H1 (cell line): Measurements from ENCODE around the gene MUC22. TPM values are rescaled to one million over a fixed set of nuclear protein-coding genes. Genes with fewer than 3 reads are reported as not detected.

ENCODE experiments used
- CTCF ChIA-PET: fragments of 300-600 bp; sonication (Branson Sonifier 250); formaldehyde crosslinking; loops from one replicate; lab custom pipeline; 2021; ENCODE audit not compliant: partially characterized antibody; lab: Charles Lee
- POLR2A ChIA-PET: fragments of 300-600 bp; sonication (Branson Sonifier 250); formaldehyde crosslinking; loops from one replicate; lab custom pipeline; 2021; ENCODE audit warnings: inconsistent platforms; ENCODE audit not compliant: partially characterized antibody; lab: Charles Lee
- DNase-seq, 2 experiments: peaks; one replicate each; pipeline versions ENCODE4 v3.0.0 to v3.0.0-alpha.2; 2010 to 2022; ENCODE audit warnings: low spot score in 2 of 2, low read depth in 1 of 2, mixed read lengths in 1 of 2
- FAIRE-seq: peaks from 2 replicates; lab custom pipeline; 2011; peaks lifted over from hg19 to GRCh38; lab: Jason Lieb, UNC
- H2AFZ ChIP-seq: 2 replicates; pipeline ENCODE4 v1.8.1; 2012; ENCODE audit warnings: low read length, inconsistent platforms
- H2AK5ac ChIP-seq: 2 replicates; pipeline ENCODE4 v1.6.1; 2013; ENCODE audit warnings: low read depth, low read length
- H2BK120ac ChIP-seq: replicated peaks from 2 replicates; pipeline ENCODE3; 2013; ENCODE audit warnings: low read depth, low read length, inconsistent platforms
- H2BK12ac ChIP-seq: 2 replicates; pipeline ENCODE4 v1.6.1; 2013; ENCODE audit warnings: low read depth, low read length
- H2BK15ac ChIP-seq: 2 replicates; pipeline ENCODE4 v1.6.1; 2013; ENCODE audit warnings: low read length
- H2BK20ac ChIP-seq: 2 replicates; pipeline ENCODE4 v1.6.1; 2013; ENCODE audit warnings: low read length
- H2BK5ac ChIP-seq: 2 replicates; pipeline ENCODE4 v1.6.1; 2013; ENCODE audit warnings: low read depth, low read length
- H3K14ac ChIP-seq: 2 replicates; pipeline ENCODE4 v1.6.1; 2013; ENCODE audit warnings: inconsistent platforms; ENCODE audit not compliant: insufficient read length
- H3K18ac ChIP-seq: 2 replicates; pipeline ENCODE4 v1.6.1; 2013; ENCODE audit warnings: low read length; ENCODE audit errors: extremely low read depth
- H3K23ac ChIP-seq: 2 replicates; pipeline ENCODE4 v1.6.1; 2013; ENCODE audit warnings: inconsistent platforms; ENCODE audit not compliant: insufficient read length
- H3K23me2 ChIP-seq: 2 replicates; pipeline ENCODE4 v1.6.1; 2013; ENCODE audit warnings: low read depth, low read length
- H3K27ac ChIP-seq: 2 replicates; pipeline ENCODE4 v1.6.1; 2011; ENCODE audit warnings: low read depth, low read length, inconsistent platforms
- H3K27me3 ChIP-seq, 4 experiments: replicated peaks in 1 of 4; 1 replicate in 1 of 4; 2 replicates in 3 of 4; pipeline versions ENCODE4 v1.6.1 to v1.8.1; 2011 to 2013; ENCODE audit warnings: low read length in 3 of 4, mild to moderate bottlenecking in 3 of 4, inconsistent platforms in 2 of 4, mixed read lengths in 2 of 4, moderate library complexity in 1 of 4; ENCODE audit not compliant: control insufficient read depth in 3 of 4, insufficient read depth in 3 of 4; ENCODE audit errors: extremely low read depth in 1 of 4
- H3K36me3 ChIP-seq, 4 experiments: 2 replicates each; pipeline versions ENCODE4 v1.6.1 to v1.8.1; 2011 to 2013; ENCODE audit warnings: mild to moderate bottlenecking in 4 of 4, low read length in 3 of 4, moderate library complexity in 2 of 4, control low read depth in 1 of 4, inconsistent platforms in 1 of 4; ENCODE audit not compliant: insufficient read depth in 4 of 4, control insufficient read depth in 2 of 4
- H3K4ac ChIP-seq: replicated peaks from 2 replicates; pipeline ENCODE3; 2013; ENCODE audit warnings: low read length, low read depth, mixed read lengths, inconsistent platforms; ENCODE audit not compliant: insufficient read length
- H3K4me1 ChIP-seq, 4 experiments: replicated peaks in 1 of 4; 1 replicate in 1 of 4; 2 replicates in 3 of 4; pipeline versions ENCODE4 v1.6.1 to v1.8.1; 2011 to 2013; ENCODE audit warnings: low read length in 3 of 4, inconsistent platforms in 2 of 4, mixed read lengths in 1 of 4; ENCODE audit not compliant: insufficient read depth in 4 of 4, control insufficient read depth in 3 of 4
- H3K4me2 ChIP-seq, 2 experiments: 2 replicates each; pipeline versions ENCODE4 v1.6.1 to v1.8.1; 2011 to 2013; ENCODE audit warnings: low read depth in 2 of 2, low read length in 2 of 2, control low read depth in 1 of 2, inconsistent platforms in 1 of 2, mild to moderate bottlenecking in 1 of 2; ENCODE audit not compliant: insufficient read depth in 1 of 2
- H3K4me3 ChIP-seq, 4 experiments: fragments of 200-600, 300-600 bp in 1 of 4; sonication (generic), shearing (Covaris generic), sonication (Bioruptor Twin) in 1 of 4; 2 replicates each; pipeline versions ENCODE4 v1.5.1 to v1.8.1; 2011 to 2016; ENCODE audit warnings: low read length in 4 of 4, low read depth in 3 of 4, control low read depth in 2 of 4, inconsistent platforms in 2 of 4, mild to moderate bottlenecking in 2 of 4, mixed read lengths in 1 of 4, moderate library complexity in 1 of 4; ENCODE audit not compliant: insufficient read depth in 2 of 4; ENCODE audit errors: extremely low read depth in 1 of 4
- H3K56ac ChIP-seq: replicated peaks from 2 replicates; pipeline ENCODE3; 2013; ENCODE audit warnings: low read depth, mild to moderate bottlenecking, mixed read lengths, low read length, inconsistent platforms; ENCODE audit not compliant: insufficient read length
- H3K79me1 ChIP-seq: 2 replicates; pipeline ENCODE4 v1.6.1; 2013; ENCODE audit warnings: low read depth, low read length, control low read depth
- H3K79me2 ChIP-seq, 2 experiments: 2 replicates each; pipeline versions ENCODE4 v1.6.1 to v1.8.1; 2012 to 2013; ENCODE audit warnings: low read length in 2 of 2, mild to moderate bottlenecking in 2 of 2, inconsistent platforms in 1 of 2; ENCODE audit not compliant: insufficient read depth in 2 of 2, control insufficient read depth in 1 of 2
- H3K9ac ChIP-seq, 4 experiments: replicated peaks in 1 of 4; 1 replicate in 1 of 4; 2 replicates in 3 of 4; pipeline versions ENCODE4 v1.6.1 to v1.8.1; 2011 to 2013; ENCODE audit warnings: low read depth in 3 of 4, low read length in 3 of 4, control low read depth in 2 of 4, mild to moderate bottlenecking in 2 of 4, moderate library complexity in 2 of 4, inconsistent platforms in 1 of 4; ENCODE audit errors: extremely low read depth in 1 of 4
- H3K9me3 ChIP-seq, 2 experiments: 2 replicates each; pipeline versions ENCODE4 v1.6.1 to v1.8.1; 2012 to 2013; ENCODE audit warnings: mild to moderate bottlenecking in 2 of 2, moderate library complexity in 2 of 2, control low read depth in 1 of 2, inconsistent platforms in 1 of 2, low read depth in 1 of 2, low read length in 1 of 2, mixed read lengths in 1 of 2; ENCODE audit not compliant: insufficient read depth in 2 of 2
- H4K20me1 ChIP-seq, 2 experiments: replicated peaks in 1 of 2; 2 replicates each; pipeline versions ENCODE3 to v1.8.1; 2011 to 2013; ENCODE audit warnings: inconsistent platforms in 2 of 2, low read length in 2 of 2, mild to moderate bottlenecking in 1 of 2; ENCODE audit not compliant: insufficient read depth in 2 of 2, control insufficient read depth in 1 of 2
- H4K5ac ChIP-seq: 2 replicates; pipeline ENCODE4 v1.6.1; 2013; ENCODE audit warnings: low read length, low read depth, mixed read lengths, inconsistent platforms; ENCODE audit not compliant: insufficient read length
- H4K8ac ChIP-seq: 2 replicates; pipeline ENCODE4 v1.8.0; 2013; ENCODE audit warnings: mild to moderate bottlenecking, moderate library complexity, low read length, inconsistent platforms; ENCODE audit not compliant: insufficient read depth; ENCODE audit errors: extremely low read depth
- H4K91ac ChIP-seq: replicated peaks from 2 replicates; pipeline ENCODE3; 2013; ENCODE audit warnings: low read length, mixed read lengths, inconsistent platforms; ENCODE audit not compliant: insufficient read length
- ASH2L ChIP-seq: fragments of 200-600, 300-600 bp; sonication (generic); IDR thresholded peaks from one replicate; pipeline ENCODE4 v1.7.1; 2017; ENCODE audit warnings: low read length
- CTBP2 ChIP-seq: IDR thresholded peaks from 2 replicates; pipeline ENCODE4 v1.7.0; 2011; ENCODE audit warnings: borderline replicate concordance, mild to moderate bottlenecking, moderate library complexity, mixed read lengths, low read length; ENCODE audit not compliant: insufficient read depth, insufficient read length
- EZH2 ChIP-seq: fragments of 200-600 bp; sonication (generic); IDR thresholded peaks from 2 replicates; pipeline ENCODE4 v1.7.1; 2012; ENCODE audit warnings: low read depth, mild to moderate bottlenecking, moderate library complexity, low read length, inconsistent platforms; ENCODE audit not compliant: severe bottlenecking
- NANOG ChIP-seq: IDR thresholded peaks from 2 replicates; pipeline ENCODE4 v1.6.1; 2011; ENCODE audit warnings: low read length, low read depth, mild to moderate bottlenecking, inconsistent platforms; ENCODE audit not compliant: insufficient read depth, poor library complexity, severe bottlenecking
- SAP30 ChIP-seq: fragments of 300-600 bp; sonication (generic); IDR thresholded peaks from 2 replicates; pipeline ENCODE4 v1.7.1; 2012; ENCODE audit warnings: low read length, moderate library complexity, mild to moderate bottlenecking, inconsistent platforms; ENCODE audit not compliant: insufficient read depth, insufficient replicate concordance
- SIN3A ChIP-seq, 2 experiments: IDR thresholded peaks in 1 of 2; conservative IDR thresholded peaks in 1 of 2; 2 replicates each; pipeline ENCODE4 v1.6.1; 2011 to 2012; ENCODE audit warnings: low read length in 2 of 2, improper control_type of control experiment in 1 of 2, low read depth in 1 of 2, mild to moderate bottlenecking in 1 of 2
- WGBS, 2 experiments: shearing (Covaris generic) in 1 of 2; methylation state at CpG; one replicate each; pipeline versions ENCODE4 v1.1.6 to v1.1.7; 2013 to 2015; ENCODE audit warnings: low lambda C conversion rate in 2 of 2, mixed read lengths in 2 of 2, inconsistent platforms in 1 of 2, low coverage in 1 of 2, missing lambda C conversion rate in 1 of 2; ENCODE audit not compliant: insufficient replicate concordance in 2 of 2, insufficient coverage in 1 of 2, insufficient read length in 1 of 2; ENCODE audit errors: extremely low coverage in 1 of 2, missing lambda C conversion rate in 1 of 2; 5-methylcytosine and 5-hydroxymethylcytosine counted together
- polyA plus RNA-seq, 7 experiments: library from polyadenylated mRNA; depleted of rRNA in 3 of 7; stranded (reverse) in 5 of 7; unstranded in 2 of 7; fragments of >200 nt in 5 of 7; fragments of 200-250 nt in 2 of 7; gene quantifications; 1 replicate in 5 of 7; 2 replicates in 1 of 7; 4 replicates in 1 of 7; pipeline versions ENCODE4 v1.2.1 to v1.2.3, GENCODE V29; 2011 to 2013; ENCODE audit warnings: missing spikeins in 2 of 7, mixed read lengths in 2 of 7
- total RNA-seq: library from RNA; stranded (reverse); fragmentation: NEBNext Ultra II Directional; extraction: Animal tissue kit (Norgen Biotek cat#: 25700); gene quantifications from 2 replicates; pipeline ENCODE4 v1.2.1, GENCODE V29; 2021
- TF ChIP-seq, protein P1 (sequence below), 3 experiments: IDR thresholded peaks; 1 replicate in 2 of 3; 2 replicates in 1 of 3; pipeline versions ENCODE4 v1.5.1 to v1.6.1; 2011; ENCODE audit warnings: low read length in 3 of 3, mild to moderate bottlenecking in 3 of 3, inconsistent platforms in 2 of 3, low read depth in 1 of 3, moderate library complexity in 1 of 3; ENCODE audit not compliant: insufficient read depth in 1 of 3; ENCODE audit errors: control extremely low read depth in 1 of 3
- TF ChIP-seq, protein P2 (sequence below): IDR thresholded peaks from 2 replicates; pipeline ENCODE4 v1.6.1; 2012; ENCODE audit warnings: low read length, inconsistent platforms

Gene MUC22
- total and polyA plus RNA-seq, 2 of the 8 experiments (the other 6 are each of a cell fraction or from before 2014, with no cell fraction given): 0.02 TPM; not detected in 1

DNA sequence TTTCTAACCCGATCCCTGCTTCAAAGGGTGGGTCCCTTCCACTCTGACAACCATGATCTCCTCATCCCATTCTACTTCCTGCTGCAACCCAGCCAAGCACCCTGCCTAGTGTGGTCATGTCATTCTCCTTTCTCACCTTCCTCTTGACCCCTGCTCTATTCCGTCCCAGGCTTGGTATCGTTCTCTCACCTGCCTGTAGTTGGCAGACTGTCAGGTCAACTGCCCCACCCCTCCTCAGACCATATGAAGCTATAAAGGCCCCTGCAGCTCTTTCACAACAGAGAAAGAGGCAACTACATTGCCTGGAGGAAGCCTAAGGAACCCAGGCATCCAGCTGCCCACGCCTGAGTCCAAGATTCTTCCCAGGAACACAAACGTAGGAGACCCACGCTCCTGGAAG, 26.8 kb upstream of the MUC22 start, which contains the start of gene MUC21:
Gene MUC21, plus strand, starts transcription at position 280 of the 400 bp plus-strand sequence. CDS start 241 bp downstream, outside the sequence.
- Histone ChIP-seq H3K36me3 (no peaks in the 10 kb centered on the region), H3K79me1 (no peaks in the 10 kb centered on the region), H3K9ac (no peak within 1 kb of the TSS), H2BK5ac (no peak within 1 kb of the TSS), H2BK15ac (peak within 1 kb of the TSS; percentile 76; the same call in 1 of the 2 replicates), H2BK120ac (no peak within 1 kb of the TSS), H3K27ac (no peak within 1 kb of the TSS), H3K79me2 (no peaks in the 10 kb centered on the region), H4K20me1 (no peaks in the 10 kb centered on the region), H3K23ac (no peak within 1 kb of the TSS), H3K4me1 (peaks cover 0 to 2% (median 0%) of the 10 kb centered on the region in 4 experiments; a peak in 1 of 7 replicates), H2BK20ac (no peak within 1 kb of the TSS), H3K18ac (no peak within 1 kb of the TSS), H3K4me2 (peak within 1 kb of the TSS in 1 of 2 experiments; percentile 58; a peak in 1 of 4 replicates), H2BK12ac (no peak within 1 kb of the TSS), H3K14ac (no peak within 1 kb of the TSS), H4K8ac (no peak within 1 kb of the TSS), H2AFZ (peak within 1 kb of the TSS; percentile 99), H2AK5ac (no peak within 1 kb of the TSS), H3K56ac (no peak within 1 kb of the TSS), H3K4ac (no peak within 1 kb of the TSS), H3K4me3 (no peak within 1 kb of the TSS), H3K23me2 (no peaks in the 10 kb centered on the region), H4K5ac (no peak within 1 kb of the TSS), H3K27me3 (no peaks in the 10 kb centered on the region), H4K91ac (peak within 1 kb of the TSS; percentile 20), H3K9me3 (no peaks in the 10 kb centered on the region)
- CTCF ChIA-PET: interaction anchor here (0.5 to 1.8 kb wide), 9 partner anchors 11 to 103 kb away, joined by 3 to 6 read pairs (median 3); no protein-coding TSS in a partner anchor
- WGBS, 2 experiments: 77% methylated on average over 6 of the region's 6 CpGs; no CpG with 5 or more reads in 1 of the 2 experiments
- DNase-seq: no peak
- POLR2A ChIA-PET: interaction anchor here (0.6 kb wide), 1 partner anchor 162 kb away, joined by 3 read pairs; no protein-coding TSS in a partner anchor
- no peak for FAIRE-seq
- no peak for TF ChIP-seq SAP30
- TF ChIP-seq ASH2L: no peak
- no peak for TF ChIP-seq CTBP2
- TF ChIP-seq SIN3A (conservative IDR thresholded peaks at IDR 0.05 in 1 of 2, IDR thresholded peaks at IDR 0.05 in 1 of 2; ENCODE audit: low read depth in 1 of 2, low read length in 2 of 2): no peak
- no peak for TF ChIP-seq NANOG
- TF ChIP-seq, protein P1, sequence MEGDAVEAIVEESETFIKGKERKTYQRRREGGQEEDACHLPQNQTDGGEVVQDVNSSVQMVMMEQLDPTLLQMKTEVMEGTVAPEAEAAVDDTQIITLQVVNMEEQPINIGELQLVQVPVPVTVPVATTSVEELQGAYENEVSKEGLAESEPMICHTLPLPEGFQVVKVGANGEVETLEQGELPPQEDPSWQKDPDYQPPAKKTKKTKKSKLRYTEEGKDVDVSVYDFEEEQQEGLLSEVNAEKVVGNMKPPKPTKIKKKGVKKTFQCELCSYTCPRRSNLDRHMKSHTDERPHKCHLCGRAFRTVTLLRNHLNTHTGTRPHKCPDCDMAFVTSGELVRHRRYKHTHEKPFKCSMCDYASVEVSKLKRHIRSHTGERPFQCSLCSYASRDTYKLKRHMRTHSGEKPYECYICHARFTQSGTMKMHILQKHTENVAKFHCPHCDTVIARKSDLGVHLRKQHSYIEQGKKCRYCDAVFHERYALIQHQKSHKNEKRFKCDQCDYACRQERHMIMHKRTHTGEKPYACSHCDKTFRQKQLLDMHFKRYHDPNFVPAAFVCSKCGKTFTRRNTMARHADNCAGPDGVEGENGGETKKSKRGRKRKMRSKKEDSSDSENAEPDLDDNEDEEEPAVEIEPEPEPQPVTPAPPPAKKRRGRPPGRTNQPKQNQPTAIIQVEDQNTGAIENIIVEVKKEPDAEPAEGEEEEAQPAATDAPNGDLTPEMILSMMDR (IDR thresholded peaks at IDR 0.05; ENCODE audit: control extremely low read depth in 1 of 3, insufficient read depth in 1 of 3, low read depth in 1 of 3, low read length in 3 of 3): no peak
- TF ChIP-seq, protein P2, sequence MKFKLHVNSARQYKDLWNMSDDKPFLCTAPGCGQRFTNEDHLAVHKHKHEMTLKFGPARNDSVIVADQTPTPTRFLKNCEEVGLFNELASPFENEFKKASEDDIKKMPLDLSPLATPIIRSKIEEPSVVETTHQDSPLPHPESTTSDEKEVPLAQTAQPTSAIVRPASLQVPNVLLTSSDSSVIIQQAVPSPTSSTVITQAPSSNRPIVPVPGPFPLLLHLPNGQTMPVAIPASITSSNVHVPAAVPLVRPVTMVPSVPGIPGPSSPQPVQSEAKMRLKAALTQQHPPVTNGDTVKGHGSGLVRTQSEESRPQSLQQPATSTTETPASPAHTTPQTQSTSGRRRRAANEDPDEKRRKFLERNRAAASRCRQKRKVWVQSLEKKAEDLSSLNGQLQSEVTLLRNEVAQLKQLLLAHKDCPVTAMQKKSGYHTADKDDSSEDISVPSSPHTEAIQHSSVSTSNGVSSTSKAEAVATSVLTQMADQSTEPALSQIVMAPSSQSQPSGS: no peak
- no peak for TF ChIP-seq EZH2
